GM12878 (cell line): Measurements from ENCODE around the gene MOGAT2. TPM values are rescaled to one million over a fixed set of nuclear protein-coding genes. Genes with fewer than 3 reads are reported as not detected.

Experiments
- ATAC-seq: fragments of 200-7000 bp; cut with Tn5 transposase; 3 replicates; pipeline ENCODE4 v1.9.1; 2020; ENCODE audit warnings: mild to moderate bottlenecking, moderate library complexity
- BruUV-seq: library from RNA; stranded (reverse); fragments of 400-500 nt; replicated peaks from 2 replicates; lab custom pipeline; 2021; lab: Mats Ljungman, UMichigan
- CTCF ChIA-PET: fragments of 300-600 bp; sonication (Branson Sonifier 250); formaldehyde crosslinking; extraction: SDS; loops from one replicate; lab custom pipeline; 2021; ENCODE audit warnings: inconsistent platforms; lab: Yijun Ruan, JAX
- POLR2A ChIA-PET: fragments of 350-600 bp; formaldehyde crosslinking; extraction: SDS; loops from one replicate; lab custom pipeline; 2021; ENCODE audit warnings: inconsistent platforms; lab: Charles Lee
- RAD21 ChIA-PET: fragments of 300-600 bp; sonication (Branson Sonifier 250); formaldehyde crosslinking; loops from one replicate; lab custom pipeline; 2023; ENCODE audit warnings: antibody characterized with exemption; ENCODE audit not compliant: unreplicated experiment; lab: Charles Lee
- SMC1A ChIA-PET: fragments of 300-600 bp; sonication (Branson Sonifier 250); formaldehyde crosslinking; loops from one replicate; lab custom pipeline; 2023; ENCODE audit not compliant: unreplicated experiment, uncharacterized antibody; lab: Charles Lee
- DNase-seq: peaks from one replicate; pipeline ENCODE4 v3.0.0-alpha.2; 2011; ENCODE audit warnings: low read depth, low spot score
- FAIRE-seq: peaks from 3 replicates; lab custom pipeline; 2011; peaks lifted over from hg19 to GRCh38; lab: Jason Lieb, UNC
- H2AFZ ChIP-seq: 2 replicates; pipeline ENCODE4 v1.6.0; 2011; ENCODE audit warnings: low read depth, low read length, control low read depth; ENCODE audit not compliant: control insufficient read depth
- H3K27ac ChIP-seq: 2 replicates; pipeline ENCODE4 v1.5.1; 2011; ENCODE audit warnings: control low read depth; ENCODE audit not compliant: control insufficient read depth, insufficient read depth
- H3K27me3 ChIP-seq, 2 experiments: replicated peaks in 1 of 2; 2 replicates each; pipeline versions ENCODE4 v1.6.0 to v1.6.1; 2011; ENCODE audit warnings: low read length in 1 of 2; ENCODE audit not compliant: control insufficient read depth in 2 of 2, insufficient read depth in 2 of 2
- H3K36me3 ChIP-seq, 2 experiments: 2 replicates each; pipeline ENCODE4 v1.5.1; 2011; ENCODE audit warnings: low read length in 1 of 2; ENCODE audit not compliant: control insufficient read depth in 2 of 2, insufficient read depth in 2 of 2
- H3K4me1 ChIP-seq: 2 replicates; pipeline ENCODE4 v1.6.1; 2011; ENCODE audit warnings: mild to moderate bottlenecking, low read length, moderate library complexity, mixed read lengths; ENCODE audit not compliant: control insufficient read depth, insufficient read depth
- H3K4me2 ChIP-seq: 2 replicates; pipeline ENCODE4 v1.6.0; 2011; ENCODE audit warnings: control low read depth; ENCODE audit not compliant: control insufficient read depth, insufficient read depth
- H3K4me3 ChIP-seq: fragments of 200-600 bp; sonication (generic); 2 replicates; pipeline ENCODE4 v1.5.1; 2016
- H3K79me2 ChIP-seq: 2 replicates; pipeline ENCODE4 v1.6.0; 2011; ENCODE audit warnings: low read length; ENCODE audit not compliant: control insufficient read depth, insufficient read depth
- H3K9ac ChIP-seq: 2 replicates; pipeline ENCODE4 v1.8.0; 2011; ENCODE audit warnings: low read length, control low read depth, mixed read lengths; ENCODE audit not compliant: control insufficient read depth, insufficient read depth
- H3K9me3 ChIP-seq: replicated peaks from 3 replicates; pipeline ENCODE4 v1.5.1; 2011; ENCODE audit warnings: mild to moderate bottlenecking, low read length; ENCODE audit not compliant: control insufficient read depth, insufficient read depth
- H4K20me1 ChIP-seq: 2 replicates; pipeline ENCODE4 v1.6.0; 2011; ENCODE audit not compliant: control insufficient read depth, insufficient read depth
- ATF7 ChIP-seq: fragments of 450-650 bp; IDR thresholded peaks from 2 replicates; pipeline ENCODE4 v1.6.1; 2016; ENCODE audit warnings: low read depth, mild to moderate bottlenecking
- BACH1 ChIP-seq: fragments of 450-650 bp; IDR thresholded peaks from 2 replicates; pipeline ENCODE4 v1.6.1; 2017; ENCODE audit warnings: mild to moderate bottlenecking, borderline replicate concordance
- DPF2 ChIP-seq: fragments of 450-650 bp; IDR thresholded peaks from 2 replicates; pipeline ENCODE4 v1.6.1; 2017; ENCODE audit warnings: mild to moderate bottlenecking
- MEF2B ChIP-seq: fragments of 450-650 bp; IDR thresholded peaks from 2 replicates; pipeline ENCODE4 v1.6.1; 2018; ENCODE audit warnings: mild to moderate bottlenecking, moderate library complexity; ENCODE audit not compliant: partially characterized antibody, poor library complexity, severe bottlenecking
- NKRF ChIP-seq: fragments of 450-650 bp; conservative IDR thresholded peaks from 2 replicates; pipeline ENCODE4 v1.6.1; 2017; ENCODE audit warnings: mild to moderate bottlenecking, moderate library complexity
- NR2F1 ChIP-seq: fragments of 450-650 bp; conservative IDR thresholded peaks from 2 replicates; pipeline ENCODE4 v1.6.1; 2017; ENCODE audit warnings: mild to moderate bottlenecking
- SMAD1 ChIP-seq: fragments of 450-650 bp; IDR thresholded peaks from 2 replicates; pipeline ENCODE4 v1.6.1; 2018; ENCODE audit warnings: mild to moderate bottlenecking, low read depth; ENCODE audit not compliant: partially characterized antibody
- TARDBP ChIP-seq: IDR thresholded peaks from 2 replicates; pipeline ENCODE4 v1.6.1; 2016; ENCODE audit warnings: borderline replicate concordance
- YY1 ChIP-seq: IDR thresholded peaks from 2 replicates; pipeline ENCODE4 v1.6.1; 2011; ENCODE audit warnings: low read depth, mild to moderate bottlenecking, low read length
- ZBED1 ChIP-seq: IDR thresholded peaks from 2 replicates; pipeline ENCODE4 v1.6.1; 2016; ENCODE audit warnings: borderline replicate concordance
- ZBTB33 ChIP-seq: fragments of 450-650 bp; IDR thresholded peaks from 2 replicates; pipeline ENCODE4 v1.6.1; 2017; ENCODE audit warnings: mild to moderate bottlenecking
- WGBS: methylation state at CpG from one replicate; pipeline ENCODE4 v1.1.6; 2016; ENCODE audit warnings: low lambda C conversion rate; ENCODE audit not compliant: insufficient replicate concordance, insufficient coverage; ENCODE audit errors: missing lambda C conversion rate; 5-methylcytosine and 5-hydroxymethylcytosine counted together
- in situ Hi-C: fragments of 300-500 bp; cut with MboI; formaldehyde crosslinking; loops from 9 replicates; pipeline ENCODE4 v1.14.3; 2018; ENCODE audit warnings: mixed read lengths
- intact Hi-C: fragments of 100-400 bp; cut with micrococcal nuclease; formaldehyde crosslinking; loops from one replicate; pipeline ENCODE4 v1.14.2; 2022; ENCODE audit not compliant: unreplicated experiment
- polyA plus RNA-seq, 11 experiments: library from polyadenylated mRNA; depleted of rRNA in 4 of 11; unstranded in 6 of 11; stranded (reverse) in 5 of 11; fragments of >200 nt; fragmentation: Nextera tagmentation in 4 of 11; fragmentation: Illumina TruSeq in 1 of 11; extraction: Ambion mirVana in 4 of 11; extraction: Trizol in 1 of 11; gene quantifications; 1 replicate in 1 of 11; 2 replicates in 10 of 11; pipeline versions ENCODE4 v1.2.1 to v1.2.3, GENCODE V29; 2011 to 2016; ENCODE audit warnings: inconsistent platforms in 2 of 11, missing spikeins in 2 of 11, low read depth in 1 of 11
- total RNA-seq, 4 experiments: library from RNA; depleted of rRNA in 3 of 4; stranded (reverse); fragments of >200 nt in 3 of 4; fragmentation: Illumina TruSeq in 1 of 4; extraction: Trizol in 1 of 4; gene quantifications; 2 replicates each; pipeline versions ENCODE4 v1.2.1 to v1.2.3, GENCODE V29; 2013 to 2021
- TF ChIP-seq, protein P1 (sequence below): fragments of 450-650 bp; IDR thresholded peaks from 2 replicates; pipeline ENCODE4 v1.6.1; 2017; ENCODE audit warnings: borderline replicate concordance
- TF ChIP-seq, protein P2 (sequence below): IDR thresholded peaks from 2 replicates; pipeline ENCODE4 v1.6.1; 2012; ENCODE audit warnings: low read depth, low read length, improper control_type of control experiment

MOGAT2 gene
- total and polyA plus RNA-seq, 10 of the 15 experiments (the other 5 are each of a cell fraction or from before 2014, with no cell fraction given): 0.15 to 0.45 (median 0.22) TPM; not detected in 1

DNA sequence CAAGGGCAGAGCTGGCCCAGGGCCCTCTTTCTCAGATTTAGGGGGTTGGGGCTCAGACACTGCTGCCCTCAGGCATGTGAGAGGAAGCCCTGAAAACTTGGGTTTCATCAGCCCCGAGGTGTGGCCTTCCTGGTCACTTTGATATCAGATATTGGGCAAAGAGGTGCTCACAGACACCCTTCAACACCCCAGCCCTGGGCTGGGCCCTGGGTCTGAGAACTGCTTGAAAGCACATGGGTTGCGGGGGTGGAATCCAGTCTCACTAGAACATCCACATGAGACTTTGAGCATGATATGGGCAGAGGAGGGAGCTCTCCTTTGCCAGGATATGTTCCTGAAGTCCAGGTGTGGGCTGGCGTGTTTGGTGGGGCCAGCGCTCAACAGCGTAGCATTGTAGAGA is 61.3 kb downstream of the MOGAT2 start:
- Histone ChIP-seq H3K36me3 (no peaks in the 10 kb centered on the region; a peak in 1 of 4 replicates), H3K9ac (no peak overlapping the region), H3K27me3 (no peaks in the 10 kb centered on the region), H4K20me1 (no peaks in the 10 kb centered on the region), H3K79me2 (no peaks in the 10 kb centered on the region; the same call in 1 of the 2 replicates), H3K9me3 (no peaks in the 10 kb centered on the region), H3K4me2 (no peak overlapping the region), H3K27ac (no peak overlapping the region), H3K4me1 (peaks cover 12% of the 10 kb centered on the region), H2AFZ (no peak overlapping the region), H3K4me3 (no peak overlapping the region)
- intact Hi-C loops: no loop called here
- WGBS: 85% methylated on average over 5 of the region's 5 CpGs
- CTCF ChIA-PET: interaction anchor here (0.6 to 1.0 kb wide), 2 partner anchors 88 to 373 kb away, joined by 3 read pairs; no protein-coding TSS in a partner anchor
- ATAC-seq (no peak), FAIRE-seq (no peak), DNase-seq (no peak)
- POLR2A ChIA-PET: no interaction called here
- no peak for TF ChIP-seq SMAD1
- BruUV-seq: no TSS peak
- RAD21 ChIA-PET: interaction anchor here (1.0 to 1.6 kb wide), 2 partner anchors 9 to 18 kb away, joined by 3 to 4 read pairs; no protein-coding TSS in a partner anchor
- in situ Hi-C loops: no loop called here
- SMC1A ChIA-PET: interaction anchor here (1.2 kb wide), 1 partner anchor 36 kb away, joined by 3 read pairs; the partner anchor contains the start of gene UVRAG

DNA sequence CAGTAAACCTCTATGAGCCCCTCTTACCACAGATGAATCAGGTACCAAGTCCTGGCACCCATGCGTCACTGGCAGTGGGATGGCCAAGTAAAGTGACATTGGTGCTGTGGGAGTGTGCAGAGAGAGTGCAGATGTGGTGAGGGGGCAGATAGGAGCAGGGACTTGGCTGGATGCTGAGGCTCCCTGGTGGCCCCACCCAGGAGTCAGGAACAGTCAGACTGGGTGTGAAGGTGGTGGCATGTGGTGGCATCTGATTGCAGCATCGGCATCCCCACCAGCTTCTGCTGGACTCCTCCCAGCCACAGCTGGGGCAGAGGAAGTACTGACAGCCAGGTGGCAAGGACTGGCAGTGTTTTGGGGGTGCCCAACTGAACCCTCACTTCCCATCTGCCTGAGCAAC is 62.3 kb downstream of the MOGAT2 start:
- 50% methylated on average over 2 of the region's 2 CpGs for WGBS
- Histone ChIP-seq H3K4me1 (peaks cover 6% of the 10 kb centered on the region; the same call in 1 of the 2 replicates), H3K9me3 (no peaks in the 10 kb centered on the region), H3K27ac (no peak overlapping the region), H3K27me3 (no peaks in the 10 kb centered on the region), H3K9ac (no peak overlapping the region), H3K79me2 (no peaks in the 10 kb centered on the region), H2AFZ (no peak overlapping the region), H3K36me3 (no peaks in the 10 kb centered on the region; a peak in 1 of 4 replicates), H4K20me1 (no peaks in the 10 kb centered on the region), H3K4me2 (no peak overlapping the region), H3K4me3 (no peak overlapping the region)
- ChIA-PET POLR2A (no interaction called here), CTCF (interaction anchor here (1.0 kb wide), 1 partner anchor 87 kb away, joined by 3 read pairs; no protein-coding TSS in a partner anchor), SMC1A (no interaction called here), RAD21 (no interaction called here)
- no peak for DNase-seq
- in situ Hi-C loops: no loop called here
- no peak for FAIRE-seq
- no peak for ATAC-seq
- BruUV-seq: no TSS peak
- intact Hi-C loops: no loop called here
- no peak for TF ChIP-seq ZBED1
- no peak for TF ChIP-seq DPF2
- TF ChIP-seq ATF7: no peak
- TF ChIP-seq NR2F1: no peak
- no peak for TF ChIP-seq ZBTB33
- TF ChIP-seq YY1: no peak
- no peak for TF ChIP-seq BACH1
- TF ChIP-seq MEF2B: no peak
- no peak for TF ChIP-seq NKRF
- TF ChIP-seq, protein P1, sequence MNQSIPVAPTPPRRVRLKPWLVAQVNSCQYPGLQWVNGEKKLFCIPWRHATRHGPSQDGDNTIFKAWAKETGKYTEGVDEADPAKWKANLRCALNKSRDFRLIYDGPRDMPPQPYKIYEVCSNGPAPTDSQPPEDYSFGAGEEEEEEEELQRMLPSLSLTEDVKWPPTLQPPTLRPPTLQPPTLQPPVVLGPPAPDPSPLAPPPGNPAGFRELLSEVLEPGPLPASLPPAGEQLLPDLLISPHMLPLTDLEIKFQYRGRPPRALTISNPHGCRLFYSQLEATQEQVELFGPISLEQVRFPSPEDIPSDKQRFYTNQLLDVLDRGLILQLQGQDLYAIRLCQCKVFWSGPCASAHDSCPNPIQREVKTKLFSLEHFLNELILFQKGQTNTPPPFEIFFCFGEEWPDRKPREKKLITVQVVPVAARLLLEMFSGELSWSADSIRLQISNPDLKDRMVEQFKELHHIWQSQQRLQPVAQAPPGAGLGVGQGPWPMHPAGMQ: no peak
- TF ChIP-seq TARDBP: no peak
- TF ChIP-seq, protein P2, sequence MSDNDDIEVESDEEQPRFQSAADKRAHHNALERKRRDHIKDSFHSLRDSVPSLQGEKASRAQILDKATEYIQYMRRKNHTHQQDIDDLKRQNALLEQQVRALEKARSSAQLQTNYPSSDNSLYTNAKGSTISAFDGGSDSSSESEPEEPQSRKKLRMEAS: no peak
